ENCODE measurements around the gene NEDD4L.

NEDD4L gene

GRCh38 chr18:58341916-58342315, 297.9 kb downstream of the NEDD4L start:
- Mint-ChIP-seq H3K27ac (no peak overlapping the region), H3K9me3 (no peaks in the 10 kb centered on the region), H3K4me3 (no peak overlapping the region), H3K4me1 (ENCODE audit: low read depth in 2 of 2) (no peaks in the 10 kb centered on the region), H3K36me3 (ENCODE audit: insufficient read depth) (peaks cover 4% of the 10 kb centered on the region), H3K27me3 (peaks cover 0 to 13% of the 10 kb centered on the region in 2 donors)
- ATAC-seq (replicated peaks): no peak
- DNase-seq: no peak

GRCh38 chr18:58344080-58344670, 300.1 kb downstream of the NEDD4L start:
- Mint-ChIP-seq H3K9me3 (no peaks in the 10 kb centered on the region), H3K27me3 (peaks cover 0 to 7% of the 10 kb centered on the region in 2 donors), H3K4me3 (no peak overlapping the region), H3K36me3 (ENCODE audit: insufficient read depth) (peaks cover 4% of the 10 kb centered on the region), H3K27ac (no peak overlapping the region), H3K4me1 (ENCODE audit: low read depth in 2 of 2) (no peaks in the 10 kb centered on the region)
- ATAC-seq (replicated peaks): no peak
- no peak for DNase-seq

GRCh38 chr18:58344861-58345463, 300.9 kb downstream of the NEDD4L start:
- ATAC-seq (replicated peaks) (no peak), DNase-seq (no peak)
- Mint-ChIP-seq H3K9me3 (no peaks in the 10 kb centered on the region), H3K4me1 (ENCODE audit: low read depth in 2 of 2) (no peaks in the 10 kb centered on the region), H3K4me3 (no peak overlapping the region), H3K36me3 (ENCODE audit: insufficient read depth) (peaks cover 4% of the 10 kb centered on the region), H3K27ac (no peak overlapping the region), H3K27me3 (peaks cover 0 to 7% of the 10 kb centered on the region in 2 donors)

GRCh38 chr18:58345875-58346274, 301.8 kb downstream of the NEDD4L start:
- ATAC-seq (replicated peaks): no peak
- no peak overlapping the region for H3K27ac Mint-ChIP-seq

GRCh38 chr18:58347135-58347534, 303.1 kb downstream of the NEDD4L start:
- Mint-ChIP-seq H3K9me3 (no peaks in the 10 kb centered on the region), H3K36me3 (ENCODE audit: insufficient read depth) (peaks cover 4% of the 10 kb centered on the region), H3K27ac (no peak overlapping the region), H3K27me3 (no peaks in the 10 kb centered on the region), H3K4me3 (no peak overlapping the region), H3K4me1 (ENCODE audit: low read depth in 2 of 2) (no peaks in the 10 kb centered on the region)
- ATAC-seq (replicated peaks) (no peak), DNase-seq (no peak)

More at GRCh38 chr18:58345875-58346274, 301.8 kb downstream of the NEDD4L start:
- no peaks in the 10 kb centered on the region for H3K4me1 Mint-ChIP-seq (ENCODE audit: low read depth in 2 of 2)
- H3K27me3 Mint-ChIP-seq: peaks cover 0 to 7% of the 10 kb centered on the region in 2 donors
- H3K9me3 Mint-ChIP-seq: no peaks in the 10 kb centered on the region
- H3K4me3 Mint-ChIP-seq: no peak overlapping the region
- H3K36me3 Mint-ChIP-seq (ENCODE audit: insufficient read depth): peaks cover 4% of the 10 kb centered on the region
- DNase-seq: no peak

GRCh38 chr18:58348517-58348916, 304.5 kb downstream of the NEDD4L start:
- ATAC-seq (replicated peaks): no peak
- no peaks in the 10 kb centered on the region for H3K9me3 Mint-ChIP-seq
- no peak for DNase-seq
- H3K4me3 Mint-ChIP-seq: no peak overlapping the region
- H3K27ac Mint-ChIP-seq: no peak overlapping the region
- no peaks in the 10 kb centered on the region for H3K36me3 Mint-ChIP-seq (ENCODE audit: insufficient read depth)
- no peaks in the 10 kb centered on the region for H3K27me3 Mint-ChIP-seq
- no peaks in the 10 kb centered on the region for H3K4me1 Mint-ChIP-seq (ENCODE audit: low read depth in 2 of 2)

- Mint-ChIP-seq H3K4me1 (ENCODE audit: low read depth in 2 of 2) (no peaks in the 10 kb centered on the region), H3K27me3 (no peaks in the 10 kb centered on the region), H3K9me3 (no peaks in the 10 kb centered on the region), H3K4me3 (no peak overlapping the region), H3K36me3 (ENCODE audit: insufficient read depth) (no peaks in the 10 kb centered on the region), H3K27ac (no peak overlapping the region)
- no peak for ATAC-seq (replicated peaks)
- no peak for DNase-seq
Measured at GRCh38 chr18:58348951-58349350, 304.9 kb downstream of the NEDD4L start.

- Mint-ChIP-seq H3K4me1 (ENCODE audit: low read depth in 2 of 2) (no peaks in the 10 kb centered on the region), H3K27me3 (peaks cover 0 to 4% of the 10 kb centered on the region in 2 donors), H3K27ac (no peak overlapping the region), H3K4me3 (no peak overlapping the region), H3K36me3 (ENCODE audit: insufficient read depth) (no peaks in the 10 kb centered on the region), H3K9me3 (no peaks in the 10 kb centered on the region)
- ATAC-seq (replicated peaks): no peak
- no peak for DNase-seq
Measured at GRCh38 chr18:58349650-58350049, 305.6 kb downstream of the NEDD4L start.

GRCh38 chr18:58350526-58350925, 306.5 kb downstream of the NEDD4L start:
- DNase-seq (no peak), ATAC-seq (replicated peaks) (no peak)
- Mint-ChIP-seq H3K27ac (no peak overlapping the region), H3K4me3 (no peak overlapping the region), H3K36me3 (ENCODE audit: insufficient read depth) (no peaks in the 10 kb centered on the region), H3K4me1 (ENCODE audit: low read depth in 2 of 2) (no peaks in the 10 kb centered on the region), H3K27me3 (peaks cover 0 to 9% of the 10 kb centered on the region in 2 donors), H3K9me3 (no peaks in the 10 kb centered on the region)

GRCh38 chr18:58351776-58352175, 307.8 kb downstream of the NEDD4L start:
- Mint-ChIP-seq H3K27me3 (peaks cover 0 to 9% of the 10 kb centered on the region in 2 donors), H3K9me3 (no peaks in the 10 kb centered on the region), H3K4me3 (no peak overlapping the region), H3K36me3 (ENCODE audit: insufficient read depth) (peaks cover 3% of the 10 kb centered on the region), H3K4me1 (ENCODE audit: low read depth in 2 of 2) (no peaks in the 10 kb centered on the region), H3K27ac (no peak overlapping the region)
- DNase-seq: no peak
- ATAC-seq (replicated peaks): no peak

GRCh38 chr18:58353581-58353980, 309.6 kb downstream of the NEDD4L start:
- no peaks in the 10 kb centered on the region for H3K4me1 Mint-ChIP-seq (ENCODE audit: low read depth in 2 of 2)
- peaks cover 0 to 9% of the 10 kb centered on the region in 2 donors for H3K27me3 Mint-ChIP-seq
- DNase-seq (no peak), ATAC-seq (replicated peaks) (no peak)
- no peak overlapping the region for H3K4me3 Mint-ChIP-seq
- no peaks in the 10 kb centered on the region for H3K9me3 Mint-ChIP-seq
- H3K27ac Mint-ChIP-seq: no peak overlapping the region
- peaks cover 3% of the 10 kb centered on the region for H3K36me3 Mint-ChIP-seq (ENCODE audit: insufficient read depth)

GRCh38 chr18:58354051-58354450, 310.0 kb downstream of the NEDD4L start:
- Mint-ChIP-seq H3K9me3 (no peaks in the 10 kb centered on the region), H3K27ac (no peak overlapping the region), H3K4me3 (no peak overlapping the region), H3K27me3 (peaks cover 0 to 9% of the 10 kb centered on the region in 2 donors), H3K4me1 (ENCODE audit: low read depth in 2 of 2) (no peaks in the 10 kb centered on the region), H3K36me3 (ENCODE audit: insufficient read depth) (peaks cover 3% of the 10 kb centered on the region)
- DNase-seq: no peak
- ATAC-seq (replicated peaks): no peak

- ATAC-seq (replicated peaks): no peak
- no peak overlapping the region for H3K27ac Mint-ChIP-seq
Measured at GRCh38 chr18:58354791-58355190, 310.8 kb downstream of the NEDD4L start.

GRCh38 chr18:58355243-58355642, 311.2 kb downstream of the NEDD4L start:
- no peaks in the 10 kb centered on the region for H3K4me1 Mint-ChIP-seq (ENCODE audit: low read depth in 2 of 2)
- peaks cover 3% of the 10 kb centered on the region for H3K36me3 Mint-ChIP-seq (ENCODE audit: insufficient read depth)
- H3K9me3 Mint-ChIP-seq: no peaks in the 10 kb centered on the region
- H3K27me3 Mint-ChIP-seq: peaks cover 0 to 20% of the 10 kb centered on the region in 2 donors
- no peak overlapping the region for H3K4me3 Mint-ChIP-seq
- no peak overlapping the region for H3K27ac Mint-ChIP-seq
- DNase-seq (no peak), ATAC-seq (replicated peaks) (no peak)

More at GRCh38 chr18:58354791-58355190, 310.8 kb downstream of the NEDD4L start:
- peaks cover 3% of the 10 kb centered on the region for H3K36me3 Mint-ChIP-seq (ENCODE audit: insufficient read depth)
- H3K27me3 Mint-ChIP-seq: peaks cover 0 to 16% of the 10 kb centered on the region in 2 donors
- no peak for DNase-seq
- no peaks in the 10 kb centered on the region for H3K9me3 Mint-ChIP-seq
- H3K4me1 Mint-ChIP-seq (ENCODE audit: low read depth in 2 of 2): no peaks in the 10 kb centered on the region
- no peak overlapping the region for H3K4me3 Mint-ChIP-seq
